ES-I3 (cell line): ENCODE measurements around the gene MARK3.

Experiments used
- H3K36me3 ChIP-seq: 2 replicates; pipeline ENCODE4 v1.6.1; 2013; ENCODE audit warnings: mild to moderate bottlenecking, low read length, control low read depth, moderate library complexity; ENCODE audit not compliant: insufficient read depth
- H3K4me1 ChIP-seq: 2 replicates; pipeline ENCODE4 v1.6.1; 2013; ENCODE audit warnings: mild to moderate bottlenecking, control low read depth, low read length; ENCODE audit not compliant: insufficient read depth
- H3K9ac ChIP-seq: 2 replicates; pipeline ENCODE4 v1.6.1; 2013; ENCODE audit warnings: low read depth, mild to moderate bottlenecking, low read length, moderate library complexity
- H3K9me3 ChIP-seq: 2 replicates; pipeline ENCODE4 v1.6.1; 2013; ENCODE audit warnings: mild to moderate bottlenecking, low read length, moderate library complexity; ENCODE audit not compliant: control insufficient read depth, insufficient read depth

MARK3 gene

GRCh38 chr14:103535081-103535890, 150.1 kb downstream of the MARK3 start:
- H3K36me3 ChIP-seq, result no peaks in the 10 kb centered on the region; the same call in 1 of the 2 replicates

GRCh38 chr14:103535891-103536565, 150.8 kb downstream of the MARK3 start:
- Histone ChIP-seq H3K36me3 (no peaks in the 10 kb centered on the region), H3K9ac (no peak overlapping the region), H3K4me1 (no peaks in the 10 kb centered on the region; the same call in 1 of the 2 replicates), H3K9me3 (no peaks in the 10 kb centered on the region)

More at GRCh38 chr14:103535081-103535890, 150.1 kb downstream of the MARK3 start:
- H3K9me3 ChIP-seq, result no peaks in the 10 kb centered on the region
- H3K4me1 ChIP-seq, result no peaks in the 10 kb centered on the region; the same call in 1 of the 2 replicates
- no peak overlapping the region for H3K9ac ChIP-seq

GRCh38 chr14:103536693-103537092, 151.5 kb downstream of the MARK3 start:
- Histone ChIP-seq H3K4me1 (peaks cover 6% of the 10 kb centered on the region; the same call in 1 of the 2 replicates), H3K36me3 (no peaks in the 10 kb centered on the region), H3K9ac (no peak overlapping the region), H3K9me3 (no peaks in the 10 kb centered on the region)

GRCh38 chr14:103537175-103537990, 152.2 kb downstream of the MARK3 start:
- Histone ChIP-seq H3K36me3 (no peaks in the 10 kb centered on the region), H3K9me3 (no peaks in the 10 kb centered on the region), H3K4me1 (peaks cover 13% of the 10 kb centered on the region; the same call in 1 of the 2 replicates), H3K9ac (no peak overlapping the region)

- Histone ChIP-seq H3K9me3 (no peaks in the 10 kb centered on the region), H3K9ac (no peak overlapping the region), H3K36me3 (no peaks in the 10 kb centered on the region), H3K4me1 (peaks cover 22% of the 10 kb centered on the region; the same call in 1 of the 2 replicates)
Observed at GRCh38 chr14:103538291-103539055, 153.3 kb downstream of the MARK3 start.

- no peaks in the 10 kb centered on the region for H3K9me3 ChIP-seq
- no peak overlapping the region for H3K9ac ChIP-seq
- no peaks in the 10 kb centered on the region for H3K36me3 ChIP-seq
- peaks cover 28% of the 10 kb centered on the region; the same call in 1 of the 2 replicates for H3K4me1 ChIP-seq
Observed at GRCh38 chr14:103539056-103539825, 154.0 kb downstream of the MARK3 start.

GRCh38 chr14:103540821-103541708, 155.8 kb downstream of the MARK3 start:
- Histone ChIP-seq H3K36me3 (no peaks in the 10 kb centered on the region), H3K9ac (no peak overlapping the region; the same call in 1 of the 2 replicates), H3K4me1 (peaks cover 33% of the 10 kb centered on the region; the same call in 1 of the 2 replicates), H3K9me3 (no peaks in the 10 kb centered on the region)

- Histone ChIP-seq H3K9ac (peak overlapping the region; percentile 52), H3K4me1 (peaks cover 33% of the 10 kb centered on the region; the same call in 1 of the 2 replicates), H3K9me3 (no peaks in the 10 kb centered on the region), H3K36me3 (no peaks in the 10 kb centered on the region)
Observed at GRCh38 chr14:103541709-103542604, 156.7 kb downstream of the MARK3 start.

- peak overlapping the region; percentile 52 for H3K9ac ChIP-seq
- no peaks in the 10 kb centered on the region for H3K9me3 ChIP-seq
- peaks cover 33% of the 10 kb centered on the region; the same call in 1 of the 2 replicates for H3K4me1 ChIP-seq
- H3K36me3 ChIP-seq, result no peaks in the 10 kb centered on the region
Observed at GRCh38 chr14:103542605-103543088, 157.4 kb downstream of the MARK3 start.

- H3K9ac ChIP-seq, result peak overlapping the region; percentile 26; the same call in 1 of the 2 replicates
- no peaks in the 10 kb centered on the region for H3K9me3 ChIP-seq
- peaks cover 33% of the 10 kb centered on the region; the same call in 1 of the 2 replicates for H3K4me1 ChIP-seq
- no peaks in the 10 kb centered on the region for H3K36me3 ChIP-seq
Observed at GRCh38 chr14:103543140-103543539, 157.9 kb downstream of the MARK3 start.

GRCh38 chr14:103543721-103544387, 158.6 kb downstream of the MARK3 start:
- no peaks in the 10 kb centered on the region for H3K9me3 ChIP-seq
- no peak overlapping the region for H3K9ac ChIP-seq
- H3K36me3 ChIP-seq, result no peaks in the 10 kb centered on the region
- H3K4me1 ChIP-seq, result peaks cover 33% of the 10 kb centered on the region; the same call in 1 of the 2 replicates
